ENCODE data around the gene RDH13. TPM values are rescaled to one million over a fixed set of nuclear protein-coding genes. Genes with fewer than 3 reads are reported as not detected.
"Not testable (repeated sequence)": the region's sequence is repeated elsewhere in the genome, so short reads cannot be mapped to it uniquely, and the experiment has no call there.

Gene RDH13
- total and polyA plus RNA-seq, 10 of the 15 experiments (the other 5 are each of a cell fraction or from before 2014, with no cell fraction given) = 1.3 to 11.6 (median 8.9) TPM

- intact Hi-C loops (cut with micrococcal nuclease; ENCODE audit: unreplicated experiment); SMC1A ChIA-PET (ENCODE audit: uncharacterized antibody, unreplicated experiment); RAD21 ChIA-PET (ENCODE audit: unreplicated experiment); H3K9ac ChIP-seq (ENCODE audit: control insufficient read depth, insufficient read depth, low read length); DNase-seq (ENCODE audit: low read depth, low spot score); H3K4me2 ChIP-seq (ENCODE audit: control insufficient read depth, insufficient read depth); H3K36me3 ChIP-seq (ENCODE audit: control insufficient read depth in 2 of 2, insufficient read depth in 2 of 2, low read length in 1 of 2); H2AFZ ChIP-seq (ENCODE audit: control insufficient read depth, low read depth, low read length); H3K9me3 ChIP-seq (replicated peaks; ENCODE audit: control insufficient read depth, insufficient read depth, low read length); H3K4me3 ChIP-seq; H3K27me3 ChIP-seq (replicated peaks in 1 of 2; ENCODE audit: control insufficient read depth in 2 of 2, insufficient read depth in 2 of 2, low read length in 1 of 2); H3K79me2 ChIP-seq (ENCODE audit: control insufficient read depth, insufficient read depth, low read length); BruUV-seq (replicated peaks); H4K20me1 ChIP-seq (ENCODE audit: control insufficient read depth, insufficient read depth); CTCF ChIA-PET; H3K27ac ChIP-seq (ENCODE audit: control insufficient read depth, insufficient read depth); in situ Hi-C loops (cut with MboI); FAIRE-seq; ATAC-seq; POLR2A ChIA-PET; H3K4me1 ChIP-seq (ENCODE audit: control insufficient read depth, insufficient read depth, low read length): not testable (repeated sequence)
- WGBS (ENCODE audit: insufficient coverage, insufficient replicate concordance, low lambda C conversion rate, missing lambda C conversion rate) = 82% methylated on average over 9 of the region's 9 CpGs
These were observed 2.7 kb downstream of the RDH13 start for GRCh38 chr19:55060287-55060686.

- ATAC-seq (no peak), FAIRE-seq (no peak), DNase-seq (ENCODE audit: low read depth, low spot score) (no peak)
- Histone ChIP-seq H3K4me3 (no peak overlapping the region), H3K27ac (ENCODE audit: control insufficient read depth, insufficient read depth) (no peak overlapping the region), H3K27me3 (replicated peaks in 1 of 2; ENCODE audit: control insufficient read depth in 2 of 2, insufficient read depth in 2 of 2, low read length in 1 of 2) (no peaks in the 10 kb centered on the region), H3K79me2 (ENCODE audit: control insufficient read depth, insufficient read depth, low read length) (peaks cover 3% of the 10 kb centered on the region), H3K4me1 (ENCODE audit: control insufficient read depth, insufficient read depth, low read length) (no peaks in the 10 kb centered on the region), H3K9ac (ENCODE audit: control insufficient read depth, insufficient read depth, low read length) (no peak overlapping the region), H3K4me2 (ENCODE audit: control insufficient read depth, insufficient read depth) (no peak overlapping the region), H4K20me1 (ENCODE audit: control insufficient read depth, insufficient read depth) (no peaks in the 10 kb centered on the region), H3K9me3 (replicated peaks; ENCODE audit: control insufficient read depth, insufficient read depth, low read length) (no peaks in the 10 kb centered on the region; the same call in 2 of the 3 replicates), H3K36me3 (ENCODE audit: control insufficient read depth in 2 of 2, insufficient read depth in 2 of 2, low read length in 1 of 2) (peaks cover 2 to 9% of the 10 kb centered on the region in 2 experiments; a peak in 3 of 4 replicates), H2AFZ (ENCODE audit: control insufficient read depth, low read depth, low read length) (no peak overlapping the region)
- ChIA-PET RAD21 (ENCODE audit: unreplicated experiment) (no interaction called here), CTCF (no interaction called here), POLR2A (no interaction called here), SMC1A (ENCODE audit: uncharacterized antibody, unreplicated experiment) (no interaction called here)
- in situ Hi-C loops (cut with MboI) = no loop called here
- WGBS (ENCODE audit: insufficient coverage, insufficient replicate concordance, low lambda C conversion rate, missing lambda C conversion rate) = 98% methylated on average over 23 of the region's 23 CpGs
- intact Hi-C loops (cut with micrococcal nuclease; ENCODE audit: unreplicated experiment) = loop anchor here (5.0 kb wide), 1 partner anchor 177 kb away; no protein-coding TSS in a partner anchor
- BruUV-seq (replicated peaks) = no TSS peak
- TF ChIP-seq SMAD1 (IDR thresholded peaks at IDR 0.05; ENCODE audit: low read depth, partially characterized antibody) (no peak), ZNF217 (IDR thresholded peaks at IDR 0.05) (no peak), NFIC (IDR thresholded peaks at IDR 0.05; ENCODE audit: low read depth, low read length) (no peak), CEBPZ (IDR thresholded peaks at IDR 0.05; ENCODE audit: low read depth, low read length) (no peak), RBBP5 (conservative IDR thresholded peaks at IDR 0.05) (no peak), ZNF207 (IDR thresholded peaks at IDR 0.05; ENCODE audit: borderline replicate concordance) (no peak), CBX5 (IDR thresholded peaks at IDR 0.05; ENCODE audit: low read depth) (no peak), CHD1 (IDR thresholded peaks at IDR 0.05; ENCODE audit: low read depth, low read length) (no peak), NBN (IDR thresholded peaks at IDR 0.05) (no peak), RB1 (IDR thresholded peaks at IDR 0.05; ENCODE audit: borderline replicate concordance) (no peak), IRF4 (IDR thresholded peaks at IDR 0.05; ENCODE audit: low read depth, low read length) (no peak), SIX5 (IDR thresholded peaks at IDR 0.05; ENCODE audit: low read depth, low read length, severe bottlenecking) (no peak), HDGF (IDR thresholded peaks at IDR 0.05) (no peak), RELB (IDR thresholded peaks at IDR 0.05; ENCODE audit: low read depth) (no peak)
These were observed 4.0 kb downstream of the RDH13 start for GRCh38 chr19:55058781-55059610.

All from GM12878 (cell line).